Measurements from ENCODE around the gene BCOR.

GRCh38 chrX:40010550-40011321 lies 87.0 kb downstream of the BCOR start:
- TF ChIP-seq CTCF (IDR thresholded peaks at IDR 0.05) (no peak), POLR2A (IDR thresholded peaks at IDR 0.05) (no peak)
